AG04449 (cell line): ENCODE results near the gene ASB16.
A peak's percentile ranks its signal among the peaks of the same experiment; 100 is the strongest.

Experiments used
- CTCF ChIA-PET: fragments of 350-600 bp; formaldehyde crosslinking; extraction: SDS; loops from one replicate; lab custom pipeline; 2021; ENCODE audit warnings: antibody characterized with exemption; lab: Yijun Ruan, JAX
- POLR2A ChIA-PET: fragments of 400-600, 350-600 bp; formaldehyde crosslinking; extraction: SDS; loops from one replicate; lab custom pipeline; 2020; ENCODE audit warnings: antibody characterized with exemption, inconsistent platforms; lab: Yijun Ruan, JAX
- DNase-seq: peaks from one replicate; pipeline ENCODE4 v3.0.0-alpha.2; 2010; ENCODE audit warnings: low read depth, low spot score
- H3K4me3 ChIP-seq: 2 replicates; pipeline ENCODE4 v1.5.1; 2011; ENCODE audit warnings: low read depth, mild to moderate bottlenecking, control low read depth, low read length
- CTCF ChIP-seq: IDR thresholded peaks from one replicate; pipeline ENCODE4 v1.5.1; 2011; ENCODE audit warnings: mild to moderate bottlenecking, moderate library complexity, low read length, control low read depth, inconsistent platforms; ENCODE audit not compliant: insufficient read depth; ENCODE audit errors: missing control alignments

Gene ASB16

GRCh38 chr17:44191941-44192496, 21.5 kb downstream of the ASB16 start:
- no peak overlapping the region for H3K4me3 ChIP-seq
- DNase-seq: no peak
- CTCF ChIA-PET: interaction anchor here (0.8 to 2.2 kb wide), 6 partner anchors 12 to 330 kb away, joined by 3 to 9 read pairs (median 4); no protein-coding TSS in a partner anchor
- POLR2A ChIA-PET: interaction anchor here (1.0 kb wide), 1 partner anchor 26 kb away, joined by 3 read pairs; no protein-coding TSS in a partner anchor
- TF ChIP-seq CTCF: no peak

GRCh38 chr17:44192750-44193149, 22.2 kb downstream of the ASB16 start:
- CTCF ChIA-PET: no interaction called here
- POLR2A ChIA-PET: no interaction called here
- no peak for TF ChIP-seq CTCF
- no peak for DNase-seq
- H3K4me3 ChIP-seq: no peak overlapping the region

DNA sequence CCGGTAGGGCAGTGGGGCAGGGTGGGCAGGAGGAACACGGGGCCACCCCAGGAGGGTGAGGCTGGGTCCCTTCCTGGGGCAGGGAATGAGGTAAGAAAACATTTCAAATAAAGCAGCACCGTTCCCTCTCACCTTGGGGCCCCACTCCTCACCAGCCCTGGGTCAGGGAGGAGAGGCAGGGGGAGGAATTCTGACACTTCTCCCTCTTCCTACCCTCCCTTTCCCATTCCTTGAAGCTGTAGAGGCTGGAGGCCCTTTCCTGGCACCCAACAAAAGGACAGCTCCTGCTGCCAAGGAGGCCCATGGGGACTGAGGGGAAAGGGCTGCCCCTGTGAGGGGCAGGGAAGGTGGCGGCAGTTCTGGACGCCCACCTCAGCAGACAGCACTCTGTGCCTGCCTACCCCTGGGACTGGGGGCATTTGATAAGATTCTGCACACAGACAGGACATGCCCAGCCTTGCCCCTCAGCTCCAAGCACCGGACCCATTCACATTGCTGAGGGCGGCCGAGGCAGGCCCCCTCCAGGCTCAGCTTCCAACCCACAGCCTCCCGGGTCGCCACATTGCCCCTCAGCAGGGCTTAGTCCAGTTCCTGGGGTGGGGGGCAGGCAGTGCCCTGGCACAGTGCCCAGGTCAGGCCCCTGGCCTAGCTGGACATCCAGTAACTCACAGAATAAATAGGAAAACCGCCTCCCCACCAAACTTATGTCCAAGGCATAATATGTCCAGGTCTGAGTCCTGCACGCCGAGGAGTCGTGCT, 23.0 kb downstream of the ASB16 start:
- no peak for TF ChIP-seq CTCF
- POLR2A ChIA-PET: no interaction called here
- CTCF ChIA-PET: interaction anchor here (0.6 to 0.7 kb wide), 2 partner anchors 15 to 176 kb away, joined by 3 read pairs; no protein-coding TSS in a partner anchor
- H3K4me3 ChIP-seq: no peak overlapping the region
- no peak for DNase-seq

DNA sequence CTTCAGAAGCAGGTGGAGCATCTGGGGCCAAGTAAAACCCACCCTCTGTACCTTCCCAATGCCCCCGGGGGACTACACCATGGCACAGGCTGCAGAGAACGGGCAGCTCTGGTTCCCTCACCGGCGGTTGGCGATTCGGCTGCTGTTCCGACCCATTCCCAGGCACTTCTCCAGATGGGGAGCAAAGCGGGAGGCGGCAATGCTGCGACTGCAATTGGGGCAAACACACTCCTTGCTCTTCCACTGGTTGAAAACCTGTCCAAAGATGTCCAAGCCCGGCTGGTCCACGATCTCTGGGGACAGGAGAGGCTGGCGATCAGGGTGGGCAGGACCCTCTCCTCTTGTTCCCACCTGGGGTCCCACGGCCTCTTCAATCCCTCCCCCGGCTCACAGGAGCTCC, 26.6 kb downstream of the ASB16 start:
- CTCF ChIA-PET: interaction anchor here (1.4 to 2.4 kb wide), 4 partner anchors 12 to 154 kb away, joined by 4 to 10 read pairs (median 6); no protein-coding TSS in a partner anchor
- no peak for DNase-seq
- TF ChIP-seq CTCF: no peak
- H3K4me3 ChIP-seq: no peak overlapping the region
- POLR2A ChIA-PET: interaction anchor here (1.3 kb wide), 1 partner anchor 11 kb away, joined by 3 read pairs; no protein-coding TSS in a partner anchor

GRCh38 chr17:44197980-44198720, 27.6 kb downstream of the ASB16 start:
- peak overlapping the region; percentile 79 for H3K4me3 ChIP-seq
- TF ChIP-seq CTCF: no peak
- DNase-seq: no peak
- ChIA-PET CTCF (interaction anchor here (1.0 to 2.4 kb wide), 8 partner anchors 9 to 160 kb away, joined by 3 to 15 read pairs (median 6); no protein-coding TSS in a partner anchor), POLR2A (interaction anchor here (0.6 to 2.0 kb wide), 5 partner anchors 10 to 199 kb away, joined by 3 to 10 read pairs (median 3); partner anchors contain the start of gene UBTF)
